Smooth muscle cell (in vitro differentiated cells): Measurements from ENCODE around the gene MDN1. TPM values are rescaled to one million over a fixed set of nuclear protein-coding genes. Genes with fewer than 3 reads are reported as not detected.

Experiments used
- DNase-seq: peaks from one replicate; lab custom pipeline; 2025; ENCODE audit not compliant: unreplicated experiment; lab: John Stamatoyannopoulos, UW
- H2AFZ ChIP-seq: fragments of 200-600 bp; sonication (generic); 2 replicates; pipeline ENCODE4 v1.6.0; 2016; ENCODE audit warnings: antibody characterized with exemption, low read depth, mild to moderate bottlenecking
- H3F3A ChIP-seq: fragments of 200-600 bp; sonication (generic); 2 replicates; pipeline ENCODE4 v1.6.0; 2017; ENCODE audit warnings: antibody characterized with exemption, low read depth
- H3K27ac ChIP-seq: fragments of 200-600 bp; sonication (generic); 2 replicates; pipeline ENCODE4 v1.5.1; 2016; ENCODE audit warnings: low read depth, mild to moderate bottlenecking
- H3K27me3 ChIP-seq: fragments of 200-600 bp; sonication (generic); 2 replicates; pipeline ENCODE4 v1.6.1; 2016; ENCODE audit warnings: low read depth, mild to moderate bottlenecking
- H3K36me3 ChIP-seq: fragments of 200-600 bp; sonication (generic); 2 replicates; pipeline ENCODE4 v1.5.1; 2016; ENCODE audit warnings: low read depth
- H3K4me1 ChIP-seq: fragments of 200-600 bp; sonication (generic); 2 replicates; pipeline ENCODE4 v1.5.1; 2016; ENCODE audit warnings: low read depth
- H3K4me2 ChIP-seq: fragments of 200-600 bp; sonication (generic); 2 replicates; pipeline ENCODE4 v1.6.0; 2016; ENCODE audit warnings: mild to moderate bottlenecking
- H3K4me3 ChIP-seq: fragments of 200-600 bp; sonication (generic); 2 replicates; pipeline ENCODE4 v1.5.1; 2016; ENCODE audit warnings: mild to moderate bottlenecking
- H3K79me2 ChIP-seq: fragments of 200-600 bp; sonication (generic); 2 replicates; pipeline ENCODE4 v1.6.0; 2016; ENCODE audit warnings: low read depth, mild to moderate bottlenecking
- H3K9ac ChIP-seq: fragments of 200-600 bp; sonication (generic); 2 replicates; pipeline ENCODE4 v1.6.0; 2016; ENCODE audit warnings: low read depth
- H3K9me3 ChIP-seq: fragments of 200-600 bp; sonication (generic); replicated peaks from 2 replicates; pipeline ENCODE4 v1.5.1; 2016; ENCODE audit warnings: low read depth
- H4K20me1 ChIP-seq: fragments of 200-600 bp; sonication (generic); 2 replicates; pipeline ENCODE4 v1.6.0; 2016; ENCODE audit warnings: low read depth
- CTCF ChIP-seq: fragments of 200-600 bp; sonication (generic); IDR thresholded peaks from 2 replicates; pipeline ENCODE4 v1.5.1; 2017; ENCODE audit warnings: borderline replicate concordance, mild to moderate bottlenecking, antibody characterized with exemption; ENCODE audit not compliant: insufficient read depth, poor library complexity, severe bottlenecking
- WGBS: methylation state at CpG from one replicate; pipeline ENCODE4 v1.1.7; 2016; ENCODE audit warnings: low lambda C conversion rate; 5-methylcytosine and 5-hydroxymethylcytosine counted together
- polyA plus RNA-seq: library from polyadenylated mRNA; unstranded; fragments of >200 nt; fragmentation: Nextera tagmentation; extraction: Ambion mirVana; gene quantifications from 2 replicates; pipeline ENCODE4 v1.2.1, GENCODE V29; 2016
- total RNA-seq: library from RNA; depleted of rRNA; stranded (reverse); fragments of >200 nt; gene quantifications from 2 replicates; pipeline ENCODE4 v1.2.3, GENCODE V29; 2014

The MDN1 gene
- total and polyA plus RNA-seq, 2 experiments from 2014 or later, result 6.4 to 16.5 TPM

- Histone ChIP-seq H3K4me2 (no peak overlapping the region), H3K4me1 (no peaks in the 10 kb centered on the region), H3F3A (no peaks in the 10 kb centered on the region), H2AFZ (no peak overlapping the region), H3K36me3 (peaks cover 14% of the 10 kb centered on the region), H3K27me3 (no peaks in the 10 kb centered on the region), H3K79me2 (no peaks in the 10 kb centered on the region), H4K20me1 (no peaks in the 10 kb centered on the region), H3K4me3 (no peak overlapping the region), H3K9ac (no peak overlapping the region), H3K27ac (peak overlapping the region; percentile 61), H3K9me3 (no peaks in the 10 kb centered on the region)
- TF ChIP-seq CTCF, result no peak
- 72% methylated on average over 13 of the region's 13 CpGs for WGBS
- DNase-seq, result no peak
Observed at GRCh38 chr6:89657445-89658158, 162.0 kb downstream of the MDN1 start.

DNA sequence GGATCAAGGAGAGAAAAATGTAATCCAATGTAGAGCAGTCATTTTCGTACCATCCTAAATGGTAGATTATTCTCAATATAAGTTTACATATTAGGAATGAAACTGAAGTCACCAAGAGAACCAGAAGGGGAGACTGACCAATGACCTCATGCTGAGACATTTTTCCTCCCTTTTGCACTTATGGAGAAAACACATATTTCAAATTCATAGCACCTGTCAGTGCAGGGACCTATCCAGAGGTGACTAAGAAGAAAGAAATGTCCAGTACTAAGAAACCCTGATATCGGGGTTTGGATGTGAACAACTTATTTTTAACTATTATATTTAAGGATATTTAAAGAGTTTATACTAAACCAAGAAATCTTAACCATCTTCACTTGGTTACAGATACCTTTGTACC, 164.5 kb downstream of the MDN1 start:
- no peak overlapping the region for H3K4me3 ChIP-seq
- H3K27me3 ChIP-seq, result no peaks in the 10 kb centered on the region
- no peaks in the 10 kb centered on the region for H3F3A ChIP-seq
- H3K27ac ChIP-seq, result peak overlapping the region; percentile 61
- H2AFZ ChIP-seq, result no peak overlapping the region
- no peaks in the 10 kb centered on the region for H3K4me1 ChIP-seq
- H3K36me3 ChIP-seq, result peaks cover 7% of the 10 kb centered on the region
- DNase-seq, result no peak
- no peaks in the 10 kb centered on the region for H4K20me1 ChIP-seq
- H3K4me2 ChIP-seq, result no peak overlapping the region
- no peaks in the 10 kb centered on the region for H3K9me3 ChIP-seq
- no peak for TF ChIP-seq CTCF
- no peaks in the 10 kb centered on the region for H3K79me2 ChIP-seq
- H3K9ac ChIP-seq, result no peak overlapping the region
- 93% methylated on average over 2 of the region's 2 CpGs for WGBS

DNA sequence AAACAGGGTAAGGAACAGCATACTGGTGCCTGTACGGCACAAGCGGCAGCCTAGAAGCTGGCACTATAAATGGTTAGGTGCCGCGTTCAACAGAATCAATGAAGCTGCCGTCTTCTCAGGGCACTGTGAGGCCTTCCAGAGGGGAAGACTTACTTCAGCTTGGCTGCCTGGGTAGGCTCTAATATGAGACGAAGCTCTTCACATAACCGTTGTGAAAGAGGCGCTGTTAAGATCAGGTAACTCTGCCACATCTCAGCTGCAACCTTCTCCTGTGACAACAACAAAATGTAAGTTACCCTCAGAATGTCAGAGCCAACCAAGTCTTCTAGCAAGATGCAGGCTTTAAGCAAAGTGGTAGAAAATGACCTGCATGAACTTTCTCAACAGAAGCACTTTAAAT, 169.0 kb downstream of the MDN1 start:
- Histone ChIP-seq H3K4me2 (no peak overlapping the region), H3K9me3 (no peaks in the 10 kb centered on the region), H3K79me2 (no peaks in the 10 kb centered on the region), H3K9ac (no peak overlapping the region), H3F3A (no peaks in the 10 kb centered on the region), H3K27ac (no peak overlapping the region), H3K27me3 (no peaks in the 10 kb centered on the region), H3K4me3 (no peak overlapping the region), H2AFZ (no peak overlapping the region), H4K20me1 (no peaks in the 10 kb centered on the region), H3K36me3 (peaks cover 12% of the 10 kb centered on the region), H3K4me1 (no peaks in the 10 kb centered on the region)
- TF ChIP-seq CTCF, result no peak
- 96% methylated on average over 8 of the region's 8 CpGs for WGBS
- no peak for DNase-seq

- Histone ChIP-seq H3K9ac (no peak overlapping the region), H3K4me3 (no peak overlapping the region), H2AFZ (no peak overlapping the region), H3K36me3 (peaks cover 12% of the 10 kb centered on the region), H3K4me2 (no peak overlapping the region), H3K79me2 (no peaks in the 10 kb centered on the region), H3F3A (no peaks in the 10 kb centered on the region), H3K27ac (no peak overlapping the region), H4K20me1 (no peaks in the 10 kb centered on the region), H3K9me3 (no peaks in the 10 kb centered on the region), H3K4me1 (no peaks in the 10 kb centered on the region), H3K27me3 (no peaks in the 10 kb centered on the region)
- no peak for DNase-seq
- no peak for TF ChIP-seq CTCF
- WGBS, result 100% methylated on average over 1 of the region's 1 CpG
Observed at GRCh38 chr6:89649682-89650081, 169.9 kb downstream of the MDN1 start.
